Epithelial cell of prostate (primary cell): ENCODE results near the gene L3MBTL3.

Experiments used
- DNase-seq: peaks from one replicate; pipeline ENCODE4 v3.0.0-alpha.2; 2011; ENCODE audit warnings: low read depth, low spot score
- H3K27ac ChIP-seq: fragments of 450-650 bp; 2 replicates; pipeline ENCODE4 v1.5.1; 2017; ENCODE audit warnings: mild to moderate bottlenecking

Gene L3MBTL3

GRCh38 chr6:130018292-130018743 is at the start of gene L3MBTL3:
L3MBTL3 (plus strand) TSS chr6:130018581; CDS start chr6:130042700, 24,119 bp downstream.
- H3K27ac ChIP-seq = peak within 1 kb of the TSS; percentile 75
- peak; percentile 27 for DNase-seq

- no peak for DNase-seq
- no peak overlapping the region for H3K27ac ChIP-seq
Measured at GRCh38 chr6:129969064-129969463, 49.3 kb upstream of the L3MBTL3 start.

- no peak for DNase-seq
- no peak overlapping the region for H3K27ac ChIP-seq
Measured at GRCh38 chr6:129976110-129976509, 42.3 kb upstream of the L3MBTL3 start.

- no peak overlapping the region for H3K27ac ChIP-seq
Measured at GRCh38 chr6:129978148-129978916, 40.0 kb upstream of the L3MBTL3 start.

GRCh38 chr6:129980821-129981220 is 37.6 kb upstream of the L3MBTL3 start:
- no peak for DNase-seq
- no peak overlapping the region for H3K27ac ChIP-seq

More at GRCh38 chr6:129978148-129978916, 40.0 kb upstream of the L3MBTL3 start:
- no peak for DNase-seq

GRCh38 chr6:129981598-129981997 is 36.8 kb upstream of the L3MBTL3 start:
- no peak for DNase-seq
- no peak overlapping the region for H3K27ac ChIP-seq

GRCh38 chr6:129989396-129989795 is 29.0 kb upstream of the L3MBTL3 start:
- H3K27ac ChIP-seq = no peak overlapping the region
- DNase-seq = no peak

- no peak for DNase-seq
- H3K27ac ChIP-seq = no peak overlapping the region
Measured at GRCh38 chr6:129992881-129993280, 25.5 kb upstream of the L3MBTL3 start.

- H3K27ac ChIP-seq = no peak overlapping the region
- no peak for DNase-seq
Measured at GRCh38 chr6:129994410-129994809, 24.0 kb upstream of the L3MBTL3 start.

- no peak for DNase-seq
- H3K27ac ChIP-seq = no peak overlapping the region
Measured at GRCh38 chr6:129996387-129996786, 22.0 kb upstream of the L3MBTL3 start.

GRCh38 chr6:130000526-130001421 is 17.6 kb upstream of the L3MBTL3 start:
- no peak for DNase-seq
- no peak overlapping the region for H3K27ac ChIP-seq

GRCh38 chr6:130008236-130008873 is 10.0 kb upstream of the L3MBTL3 start:
- no peak for DNase-seq
- no peak overlapping the region for H3K27ac ChIP-seq

- no peak overlapping the region for H3K27ac ChIP-seq
- no peak for DNase-seq
Measured at GRCh38 chr6:130009146-130009545, 9.2 kb upstream of the L3MBTL3 start.

GRCh38 chr6:130010387-130010786 is 8.0 kb upstream of the L3MBTL3 start:
- H3K27ac ChIP-seq = no peak overlapping the region
- no peak for DNase-seq

- DNase-seq = no peak
- no peak overlapping the region for H3K27ac ChIP-seq
Measured at GRCh38 chr6:130012728-130013127, 5.7 kb upstream of the L3MBTL3 start.

- H3K27ac ChIP-seq = peak overlapping the region; percentile 75
- no peak for DNase-seq
Measured at GRCh38 chr6:130018744-130019325, 454 bp downstream of the L3MBTL3 start.

GRCh38 chr6:130019326-130020072 is 1.1 kb downstream of the L3MBTL3 start:
- no peak for DNase-seq
- H3K27ac ChIP-seq = peak overlapping the region; percentile 75

- peak overlapping the region; percentile 75 for H3K27ac ChIP-seq
- DNase-seq = no peak
Measured at GRCh38 chr6:130020073-130020906, 1.9 kb downstream of the L3MBTL3 start.
